K562 (cell line): ENCODE measurements around the gene TTC22. TPM values are rescaled to one million over a fixed set of nuclear protein-coding genes. Genes with fewer than 3 reads are reported as not detected.

ENCODE experiments used
- ADNP ChIP-seq: fragments of 200-800 bp; sonication (Bioruptor generic); IDR thresholded peaks from 2 replicates; pipeline ENCODE4 v1.6.1; 2016; ENCODE audit warnings: missing genetic modification characterization, missing compliant biosample characterization
- ATF1 ChIP-seq, 2 experiments: fragments of 450-650 bp in 1 of 2; IDR thresholded peaks; 2 replicates each; pipeline ENCODE4 v1.6.1; 2016; ENCODE audit warnings: missing compliant biosample characterization in 1 of 2, missing genetic modification characterization in 1 of 2
- DPF2 ChIP-seq: fragments of 450-650 bp; IDR thresholded peaks from 2 replicates; pipeline ENCODE4 v1.6.1; 2016
- HDAC3 ChIP-seq: fragments of 450-650 bp; IDR thresholded peaks from 2 replicates; pipeline ENCODE4 v1.6.1; 2018; ENCODE audit warnings: borderline replicate concordance, mild to moderate bottlenecking, moderate library complexity; ENCODE audit not compliant: partially characterized antibody
- HNRNPLL ChIP-seq: fragments of 200-400 bp; formaldehyde crosslinking; IDR thresholded peaks from 2 replicates; pipeline ENCODE4 v1.6.1; 2017; ENCODE audit warnings: low read length, low read depth, mild to moderate bottlenecking; ENCODE audit not compliant: poor library complexity, severe bottlenecking
- KDM4B ChIP-seq, 2 experiments: fragments of 450-650 bp in 1 of 2; sonication (generic) in 1 of 2; IDR thresholded peaks; 2 replicates each; pipeline ENCODE4 v1.6.1; 2016 to 2017; ENCODE audit warnings: borderline replicate concordance in 2 of 2, antibody characterized with exemption in 1 of 2, low read depth in 1 of 2, mild to moderate bottlenecking in 1 of 2
- MAFK ChIP-seq: IDR thresholded peaks from 2 replicates; pipeline ENCODE4 v1.6.1; 2011; ENCODE audit warnings: low read length, improper control_type of control experiment
- MAZ ChIP-seq, 2 experiments: fragments of 450-650 bp in 1 of 2; sonication (generic) in 1 of 2; formaldehyde crosslinking; IDR thresholded peaks in 1 of 2; conservative IDR thresholded peaks in 1 of 2; 2 replicates each; pipeline versions ENCODE4 v1.4.0 to v1.5.0; 2020; ENCODE audit warnings: mild to moderate bottlenecking in 1 of 2, missing genetic modification reagents in 1 of 2
- MTA1 ChIP-seq: fragments of 450-650 bp; IDR thresholded peaks from 2 replicates; pipeline ENCODE4 v1.6.1; 2017; ENCODE audit warnings: borderline replicate concordance
- MYBL2 ChIP-seq, 2 experiments: fragments of 450-650 bp in 1 of 2; sonication (generic) in 1 of 2; formaldehyde crosslinking in 1 of 2; IDR thresholded peaks; 2 replicates each; pipeline versions ENCODE4 v1.6.1 to v1.8.1; 2017 to 2022; ENCODE audit warnings: borderline replicate concordance in 1 of 2, inconsistent platforms in 1 of 2, low read depth in 1 of 2, mild to moderate bottlenecking in 1 of 2, missing genetic modification reagents in 1 of 2, moderate library complexity in 1 of 2
- PHF20 ChIP-seq: fragments of 450-650 bp; IDR thresholded peaks from 2 replicates; pipeline ENCODE4 v1.6.1; 2018; ENCODE audit not compliant: partially characterized antibody
- PURB ChIP-seq: sonication (generic); formaldehyde crosslinking; IDR thresholded peaks from 2 replicates; pipeline ENCODE4 v1.9.0; 2021; ENCODE audit warnings: low read depth, mild to moderate bottlenecking, missing genetic modification reagents
- RB1 ChIP-seq: fragments of 450-650 bp; IDR thresholded peaks from 2 replicates; pipeline ENCODE4 v1.6.1; 2017; ENCODE audit warnings: low read depth, mild to moderate bottlenecking
- RBM34 ChIP-seq: fragments of 200-400 bp; formaldehyde crosslinking; IDR thresholded peaks from 2 replicates; pipeline ENCODE4 v1.6.1; 2018; ENCODE audit warnings: low read length, borderline replicate concordance; ENCODE audit not compliant: insufficient read depth
- SETDB1 ChIP-seq: IDR thresholded peaks from one replicate; pipeline ENCODE4 v1.6.1; 2012; ENCODE audit warnings: low read length, control low read depth, inconsistent platforms
- STAG1 ChIP-seq: sonication (generic); formaldehyde crosslinking; IDR thresholded peaks from 2 replicates; pipeline ENCODE4 v1.5.0; 2020; ENCODE audit warnings: missing genetic modification reagents, borderline replicate concordance
- TAF1 ChIP-seq: IDR thresholded peaks from 2 replicates; pipeline ENCODE4 v1.6.1; 2011; ENCODE audit warnings: mild to moderate bottlenecking, low read length, moderate library complexity; ENCODE audit not compliant: insufficient read depth, control insufficient read depth, severe bottlenecking; ENCODE audit errors: extremely low read depth
- TEAD2 ChIP-seq: fragments of 450-650 bp; IDR thresholded peaks from 2 replicates; pipeline ENCODE4 v1.6.1; 2016; ENCODE audit warnings: missing genetic modification characterization, control low read depth, missing compliant biosample characterization
- ZEB2 ChIP-seq: fragments of 450-650 bp; IDR thresholded peaks from 2 replicates; pipeline ENCODE4 v1.6.1; 2016
- ZNF140 ChIP-seq: fragments of 250-450 bp; sonication (Bioruptor Pico); IDR thresholded peaks from 2 replicates; pipeline ENCODE4 v1.8.0; 2021; ENCODE audit warnings: moderate library complexity, mild to moderate bottlenecking, inconsistent platforms
- ZNF282 ChIP-seq: sonication (generic); formaldehyde crosslinking; IDR thresholded peaks from 2 replicates; pipeline ENCODE4 v1.8.1; 2023; ENCODE audit warnings: missing genetic modification reagents
- polyA plus RNA-seq, 8 experiments: library from polyadenylated mRNA; depleted of rRNA in 4 of 8; stranded (reverse) in 5 of 8; unstranded in 3 of 8; fragments of >200 nt; fragmentation: Nextera tagmentation in 2 of 8; fragmentation: Illumina TruSeq in 1 of 8; extraction: Ambion mirVana in 2 of 8; extraction: Trizol in 1 of 8; gene quantifications; 2 replicates each; pipeline versions ENCODE4 v1.2.1 to v1.2.3, GENCODE V29; 2011 to 2014; ENCODE audit warnings: inconsistent platforms in 1 of 8, missing spikeins in 1 of 8
- total RNA-seq, 7 experiments: library from RNA; depleted of rRNA in 6 of 7; stranded (reverse); fragments of >200 nt in 6 of 7; fragmentation: Illumina TruSeq in 2 of 7; extraction: Trizol in 2 of 7; gene quantifications; 2 replicates each; pipeline versions ENCODE4 v1.2.1 to v1.2.3, GENCODE V29; 2011 to 2021; ENCODE audit warnings: low replicate concordance in 1 of 7
- TF ChIP-seq, protein P1 (sequence below), 3 experiments: IDR thresholded peaks in 2 of 3; conservative IDR thresholded peaks in 1 of 3; 2 replicates each; pipeline ENCODE4 v1.5.1; 2011 to 2012; ENCODE audit warnings: low read length in 3 of 3, mild to moderate bottlenecking in 3 of 3, control low read depth in 2 of 3, improper control_type of control experiment in 1 of 3, inconsistent platforms in 1 of 3, low read depth in 1 of 3, mixed read lengths in 1 of 3, moderate library complexity in 1 of 3; ENCODE audit not compliant: insufficient read depth in 2 of 3
- TF ChIP-seq, protein P2 (sequence below): sonication (generic); formaldehyde crosslinking; IDR thresholded peaks from 2 replicates; pipeline ENCODE4 v1.8.0; 2022; ENCODE audit warnings: mild to moderate bottlenecking, missing genetic modification reagents

Gene TTC22
- total and polyA plus RNA-seq, 9 of the 15 experiments (the other 6 are each of a cell fraction or from before 2014, with no cell fraction given), result 0.07 TPM; not detected in 8

DNA sequence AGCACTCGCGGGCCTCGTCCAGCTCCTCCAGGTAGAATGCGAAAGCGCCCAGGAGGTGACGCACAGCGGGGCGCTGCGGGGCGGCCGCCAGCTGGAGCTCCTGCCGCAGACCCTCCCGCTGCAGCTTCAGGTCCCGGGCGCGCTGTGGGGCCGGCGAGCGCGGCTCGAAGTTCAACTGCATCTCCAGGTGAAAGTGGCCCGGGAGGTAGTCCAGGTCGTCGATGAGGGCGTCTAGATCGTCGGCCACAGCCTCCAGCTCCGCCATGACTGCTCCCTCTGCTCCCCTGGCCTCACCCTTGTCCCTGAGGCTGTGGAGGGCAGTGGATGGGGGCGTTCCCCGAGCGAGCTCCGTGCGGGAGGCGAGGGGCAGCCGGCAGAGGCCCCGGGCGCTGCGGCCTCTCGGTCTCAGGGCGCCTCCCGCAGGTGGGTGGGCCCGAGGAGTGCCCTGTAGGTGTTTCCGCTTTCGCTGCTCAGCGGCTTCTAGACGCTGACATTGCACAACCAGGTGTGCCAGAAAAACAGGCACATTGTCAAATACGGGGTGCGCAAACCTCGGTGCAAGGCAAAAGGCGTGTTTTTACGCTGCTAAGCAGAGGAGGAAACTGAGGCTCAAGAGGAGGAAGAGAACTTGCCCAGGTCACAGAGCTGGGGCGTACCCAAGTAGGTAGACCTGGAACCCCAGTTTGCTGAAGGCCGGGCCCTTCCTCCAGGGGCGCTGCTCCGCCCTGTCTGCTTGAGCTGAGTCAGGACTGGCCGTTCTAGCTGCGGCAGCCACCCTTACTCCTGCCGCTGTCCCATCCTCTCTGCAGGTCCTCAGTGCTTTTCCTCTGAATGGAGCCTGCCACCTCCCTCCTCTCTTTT is at the start of gene TTC22 (continued):
- no peak for TF ChIP-seq RBM34
- TF ChIP-seq SETDB1, result no peak
- peak; percentile 81 for TF ChIP-seq ZEB2
- no peak for TF ChIP-seq ZNF282 (CRISPR knock-in tag)
- no peak for TF ChIP-seq TAF1
- TF ChIP-seq PURB (CRISPR knock-in tag), result no peak
- TF ChIP-seq ADNP, result no peak
- TF ChIP-seq, protein P1, sequence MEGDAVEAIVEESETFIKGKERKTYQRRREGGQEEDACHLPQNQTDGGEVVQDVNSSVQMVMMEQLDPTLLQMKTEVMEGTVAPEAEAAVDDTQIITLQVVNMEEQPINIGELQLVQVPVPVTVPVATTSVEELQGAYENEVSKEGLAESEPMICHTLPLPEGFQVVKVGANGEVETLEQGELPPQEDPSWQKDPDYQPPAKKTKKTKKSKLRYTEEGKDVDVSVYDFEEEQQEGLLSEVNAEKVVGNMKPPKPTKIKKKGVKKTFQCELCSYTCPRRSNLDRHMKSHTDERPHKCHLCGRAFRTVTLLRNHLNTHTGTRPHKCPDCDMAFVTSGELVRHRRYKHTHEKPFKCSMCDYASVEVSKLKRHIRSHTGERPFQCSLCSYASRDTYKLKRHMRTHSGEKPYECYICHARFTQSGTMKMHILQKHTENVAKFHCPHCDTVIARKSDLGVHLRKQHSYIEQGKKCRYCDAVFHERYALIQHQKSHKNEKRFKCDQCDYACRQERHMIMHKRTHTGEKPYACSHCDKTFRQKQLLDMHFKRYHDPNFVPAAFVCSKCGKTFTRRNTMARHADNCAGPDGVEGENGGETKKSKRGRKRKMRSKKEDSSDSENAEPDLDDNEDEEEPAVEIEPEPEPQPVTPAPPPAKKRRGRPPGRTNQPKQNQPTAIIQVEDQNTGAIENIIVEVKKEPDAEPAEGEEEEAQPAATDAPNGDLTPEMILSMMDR (IDR thresholded peaks at IDR 0.05 in 2 of 3, conservative IDR thresholded peaks at IDR 0.05 in 1 of 3; ENCODE audit: insufficient read depth in 2 of 3, low read depth in 1 of 3, low read length in 3 of 3), result peak; percentile 55 to 82 (median 56)
- TF ChIP-seq HNRNPLL, result peak; percentile 16
- no peak for TF ChIP-seq TEAD2 (tag)
- TF ChIP-seq MAZ (CRISPR knock-in tag; conservative IDR thresholded peaks at IDR 0.05 in 1 of 2, IDR thresholded peaks at IDR 0.05 in 1 of 2), result peak in 1 of 2 experiments; percentile 33; a peak in 1 of 4 replicates
- TF ChIP-seq RB1, result 0 out of 2 replicates have a peak, but pooled peaks have one; percentile 3
- no peak for TF ChIP-seq ATF1 (CRISPR knock-in tag; IDR thresholded peaks at IDR 0.05)
- TF ChIP-seq ATF1 (tag; IDR thresholded peaks at IDR 0.05), result peak; percentile 40
- peak; percentile 31; the same call in 1 of the 2 replicates for TF ChIP-seq STAG1 (CRISPR knock-in tag)
- no peak; the same call in 1 of the 2 replicates for TF ChIP-seq MTA1
- TF ChIP-seq MAFK, result peak; percentile 30; the same call in 1 of the 2 replicates
- TF ChIP-seq PHF20, result no peak
- TF ChIP-seq, protein P2, sequence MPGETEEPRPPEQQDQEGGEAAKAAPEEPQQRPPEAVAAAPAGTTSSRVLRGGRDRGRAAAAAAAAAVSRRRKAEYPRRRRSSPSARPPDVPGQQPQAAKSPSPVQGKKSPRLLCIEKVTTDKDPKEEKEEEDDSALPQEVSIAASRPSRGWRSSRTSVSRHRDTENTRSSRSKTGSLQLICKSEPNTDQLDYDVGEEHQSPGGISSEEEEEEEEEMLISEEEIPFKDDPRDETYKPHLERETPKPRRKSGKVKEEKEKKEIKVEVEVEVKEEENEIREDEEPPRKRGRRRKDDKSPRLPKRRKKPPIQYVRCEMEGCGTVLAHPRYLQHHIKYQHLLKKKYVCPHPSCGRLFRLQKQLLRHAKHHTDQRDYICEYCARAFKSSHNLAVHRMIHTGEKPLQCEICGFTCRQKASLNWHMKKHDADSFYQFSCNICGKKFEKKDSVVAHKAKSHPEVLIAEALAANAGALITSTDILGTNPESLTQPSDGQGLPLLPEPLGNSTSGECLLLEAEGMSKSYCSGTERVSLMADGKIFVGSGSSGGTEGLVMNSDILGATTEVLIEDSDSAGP (CRISPR knock-in tag), result no peak
- TF ChIP-seq HDAC3, result no peak
- no peak for TF ChIP-seq ZNF140
- peak; percentile 36; the same call in 1 of the 2 replicates for TF ChIP-seq DPF2
- TF ChIP-seq KDM4B (IDR thresholded peaks at IDR 0.05; ENCODE audit: borderline replicate concordance in 2 of 2, low read depth in 1 of 2), result no peak
- TF ChIP-seq MYBL2 (IDR thresholded peaks at IDR 0.05; ENCODE audit: low read depth), result no peak
- no peak for TF ChIP-seq MYBL2 (CRISPR knock-in tag; IDR thresholded peaks at IDR 0.05; ENCODE audit: borderline replicate concordance)
